Stimulated activated CD4-positive, alpha-beta T cell treated with anti-CD3 and anti-CD28 coated beads, Interleukin-2, amount 100 ng/mL, for 48 hours (primary cell): ENCODE data around the gene GPR141.

ENCODE experiments used
- DNase-seq, 2 donors: peaks; one replicate each; pipeline ENCODE4 v3.0.0-alpha.2; 2020

The GPR141 gene

DNA sequence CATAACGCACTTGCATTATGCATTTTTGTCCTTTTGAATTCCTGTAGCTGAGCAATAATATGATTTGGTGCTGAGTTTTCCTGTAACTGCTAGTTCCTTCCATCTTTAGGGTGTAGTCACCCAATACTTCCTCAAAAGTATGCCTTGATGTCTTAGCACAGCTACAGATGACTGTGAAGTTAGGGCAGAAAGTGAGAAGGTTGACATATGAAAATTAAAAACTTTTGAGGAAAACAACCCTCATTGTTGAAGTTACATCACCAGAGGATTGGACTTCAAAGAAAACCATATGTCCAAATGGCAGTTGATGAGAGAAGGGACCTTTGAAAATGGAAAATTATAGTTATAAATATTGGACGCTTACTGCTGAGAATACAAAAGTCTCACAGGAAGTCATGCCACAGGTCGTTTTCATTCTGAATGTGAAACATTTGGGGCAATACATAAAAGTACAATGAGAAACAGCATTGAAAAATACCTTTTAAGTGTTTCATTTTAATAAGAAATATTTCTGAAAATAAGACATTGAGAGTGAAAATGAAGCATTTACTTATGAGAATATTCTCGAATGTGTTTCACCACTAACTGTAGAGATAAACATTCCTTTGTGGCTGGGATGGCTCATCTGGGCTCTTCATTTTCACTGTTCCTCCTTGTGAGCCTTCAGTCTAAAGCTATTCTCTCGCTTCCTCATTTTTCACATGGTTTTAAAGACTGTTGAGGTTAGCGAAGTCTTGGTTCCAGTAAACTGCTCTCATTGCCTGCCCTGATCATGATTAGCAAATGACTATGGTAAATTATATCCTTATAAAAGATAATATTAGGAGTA lies 103.4 kb downstream of the GPR141 start:
- DNase-seq: no peak
